ENCODE measurements around the gene IGIP. TPM values are rescaled to one million over a fixed set of nuclear protein-coding genes. Genes with fewer than 3 reads are reported as not detected.

Gene IGIP
- total and polyA plus RNA-seq, 2 of the 8 experiments (the other 6 are each of a cell fraction or from before 2014, with no cell fraction given), result 0.32 to 0.69 TPM

- Histone ChIP-seq H4K20me1 (replicated peaks in 1 of 2; ENCODE audit: control insufficient read depth in 1 of 2, insufficient read depth in 2 of 2, low read length in 2 of 2) (no peaks in the 10 kb centered on the region), H3K9ac (replicated peaks in 1 of 4; ENCODE audit: extremely low read depth in 1 of 4, low read depth in 3 of 4, low read length in 3 of 4) (no peak overlapping the region), H3K56ac (replicated peaks; ENCODE audit: insufficient read length, low read depth, low read length) (no peak overlapping the region), H3K23ac (ENCODE audit: insufficient read length) (no peak overlapping the region), H3K9me3 (ENCODE audit: insufficient read depth in 2 of 2, low read depth in 1 of 2, low read length in 1 of 2) (no peaks in the 10 kb centered on the region), H3K23me2 (ENCODE audit: low read depth, low read length) (no peaks in the 10 kb centered on the region), H3K79me1 (ENCODE audit: low read depth, low read length) (no peaks in the 10 kb centered on the region), H2BK120ac (replicated peaks; ENCODE audit: low read depth, low read length) (no peak overlapping the region), H3K79me2 (ENCODE audit: control insufficient read depth in 1 of 2, insufficient read depth in 2 of 2, low read length in 2 of 2) (no peaks in the 10 kb centered on the region), H3K14ac (ENCODE audit: insufficient read length) (no peak overlapping the region), H4K91ac (replicated peaks; ENCODE audit: insufficient read length, low read length) (no peak overlapping the region), H2BK5ac (ENCODE audit: low read depth, low read length) (no peak overlapping the region), H4K5ac (ENCODE audit: insufficient read length, low read depth, low read length) (no peak overlapping the region), H3K4ac (replicated peaks; ENCODE audit: insufficient read length, low read depth, low read length) (no peak overlapping the region), H2BK15ac (ENCODE audit: low read length) (no peak overlapping the region), H2BK12ac (ENCODE audit: low read depth, low read length) (no peak overlapping the region), H2BK20ac (ENCODE audit: low read length) (no peak overlapping the region), H3K27ac (ENCODE audit: low read depth, low read length) (no peak overlapping the region), H3K36me3 (ENCODE audit: control insufficient read depth in 2 of 4, insufficient read depth in 4 of 4, low read length in 3 of 4) (no peaks in the 10 kb centered on the region), H3K4me3 (ENCODE audit: extremely low read depth in 1 of 4, insufficient read depth in 2 of 4, low read depth in 3 of 4, low read length in 4 of 4) (no peak overlapping the region), H3K18ac (ENCODE audit: extremely low read depth, low read length) (no peak overlapping the region), H3K4me1 (replicated peaks in 1 of 4; ENCODE audit: control insufficient read depth in 3 of 4, insufficient read depth in 4 of 4, low read length in 3 of 4) (peaks cover 0 to 7% (median 1%) of the 10 kb centered on the region in 4 experiments; a peak in 2 of 7 replicates), H2AK5ac (ENCODE audit: low read depth, low read length) (no peak overlapping the region), H4K8ac (ENCODE audit: extremely low read depth, insufficient read depth, low read length) (no peak overlapping the region), H2AFZ (ENCODE audit: low read length) (no peak overlapping the region), H3K27me3 (replicated peaks in 1 of 4; ENCODE audit: control insufficient read depth in 3 of 4, extremely low read depth in 1 of 4, insufficient read depth in 3 of 4, low read length in 3 of 4) (no peaks in the 10 kb centered on the region; a peak in 1 of 7 replicates), H3K4me2 (ENCODE audit: insufficient read depth in 1 of 2, low read depth in 2 of 2, low read length in 2 of 2) (no peak overlapping the region)
- TF ChIP-seq NANOG (IDR thresholded peaks at IDR 0.05; ENCODE audit: insufficient read depth, low read depth, low read length, poor library complexity, severe bottlenecking) (no peak), GABPA (IDR thresholded peaks at IDR 0.05; ENCODE audit: borderline replicate concordance, insufficient read depth, low read length) (no peak), EGR1 (IDR thresholded peaks at IDR 0.05; ENCODE audit: borderline replicate concordance, low read depth, low read length) (no peak), MAFK (IDR thresholded peaks at IDR 0.05; ENCODE audit: low read depth, low read length) (no peak), SAP30 (IDR thresholded peaks at IDR 0.05; ENCODE audit: insufficient read depth, insufficient replicate concordance, low read length) (no peak), ATF3 (IDR thresholded peaks at IDR 0.05; ENCODE audit: insufficient read depth, low read depth, low read length) (no peak), POLR2A (IDR thresholded peaks at IDR 0.05; ENCODE audit: control extremely low read depth in 1 of 2, low read depth in 2 of 2, low read length in 2 of 2) (no peak), FOSL1 (IDR thresholded peaks at IDR 0.05; ENCODE audit: insufficient read depth, low read depth, low read length) (no peak), JUND (IDR thresholded peaks at IDR 0.05; ENCODE audit: low read length) (no peak), SP4 (IDR thresholded peaks at IDR 0.05; ENCODE audit: low read length) (no peak), BACH1 (IDR thresholded peaks at IDR 0.05; ENCODE audit: low read length) (no peak), RXRA (IDR thresholded peaks at IDR 0.05; ENCODE audit: insufficient read depth, low read depth, low read length) (no peak)
- ChIA-PET POLR2A (ENCODE audit: partially characterized antibody) (interaction anchor here (1.9 kb wide), 1 partner anchor 9 kb away, joined by 6 read pairs; no protein-coding TSS in a partner anchor), CTCF (ENCODE audit: partially characterized antibody) (interaction anchor here (0.7 to 9.5 kb wide), 5 partner anchors 10 to 58 kb away, joined by 3 to 105 read pairs (median 5); no protein-coding TSS in a partner anchor)
- no peak for DNase-seq (ENCODE audit: low read depth in 1 of 2, low spot score in 2 of 2)
- 73% methylated on average over 5 of the region's 5 CpGs; no CpG with 5 or more reads in 1 of the 2 experiments for WGBS, 2 experiments (ENCODE audit: extremely low coverage in 1 of 2, insufficient coverage in 1 of 2, insufficient read length in 1 of 2, insufficient replicate concordance in 2 of 2, low coverage in 1 of 2, low lambda C conversion rate in 2 of 2, missing lambda C conversion rate in 1 of 2)
- no peak for FAIRE-seq
Measured at GRCh38 chr5:140130949-140131733, 5.4 kb downstream of the IGIP start.

Measured in H1 (cell line).